NCI-H774 (cell line): ENCODE data around the gene DLGAP1.

ENCODE experiments used
- DNase-seq: peaks from one replicate; lab custom pipeline; 2025; lab: John Stamatoyannopoulos, UW

DLGAP1 gene

DNA sequence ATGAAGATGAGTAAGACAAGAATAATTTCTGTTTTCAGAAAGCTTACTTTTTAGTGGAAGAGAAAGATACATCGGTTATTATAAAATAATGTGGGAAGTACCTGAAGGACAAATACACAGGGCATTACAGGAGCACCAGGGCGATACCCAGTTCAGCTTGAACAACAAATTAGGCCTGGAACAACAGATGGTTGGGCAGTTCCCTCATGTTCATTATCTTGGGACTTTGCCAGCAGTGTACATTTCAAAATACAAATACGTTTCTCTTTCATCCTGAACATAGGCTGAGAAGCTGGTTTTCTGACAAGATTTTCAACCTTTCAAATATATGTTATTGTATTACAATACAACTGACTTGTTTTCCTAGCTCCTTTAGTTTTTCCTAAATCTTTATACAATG is 925.5 kb downstream of the DLGAP1 start:
- DNase-seq: peak; percentile 10

DNA sequence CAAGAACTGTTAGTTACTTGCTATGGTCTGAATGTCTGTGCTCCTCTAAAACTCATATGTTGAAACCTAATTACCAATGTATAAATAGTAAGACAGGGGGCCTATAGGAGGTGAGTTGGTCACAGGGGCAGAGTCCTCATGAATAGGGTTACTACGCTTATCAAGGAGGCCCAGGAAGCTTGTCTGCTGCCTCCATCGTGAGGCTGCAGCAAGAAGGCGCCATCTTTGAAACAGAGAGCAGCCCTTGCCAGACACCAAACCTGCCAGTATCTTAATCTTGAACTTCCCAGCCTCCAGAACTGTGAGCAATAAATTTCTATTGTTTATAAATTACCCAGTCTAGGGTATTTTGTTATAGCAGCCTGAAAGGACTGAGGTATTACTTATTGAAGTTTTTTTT is 926.0 kb downstream of the DLGAP1 start:
- no peak for DNase-seq

- no peak for DNase-seq
Observed at GRCh38 chr18:3528231-3528630, 926.9 kb downstream of the DLGAP1 start.

- DNase-seq: no peak
Observed at GRCh38 chr18:3526421-3527354, 928.4 kb downstream of the DLGAP1 start.

- no peak for DNase-seq
Observed at GRCh38 chr18:3525870-3526420, 929.2 kb downstream of the DLGAP1 start.

DNA sequence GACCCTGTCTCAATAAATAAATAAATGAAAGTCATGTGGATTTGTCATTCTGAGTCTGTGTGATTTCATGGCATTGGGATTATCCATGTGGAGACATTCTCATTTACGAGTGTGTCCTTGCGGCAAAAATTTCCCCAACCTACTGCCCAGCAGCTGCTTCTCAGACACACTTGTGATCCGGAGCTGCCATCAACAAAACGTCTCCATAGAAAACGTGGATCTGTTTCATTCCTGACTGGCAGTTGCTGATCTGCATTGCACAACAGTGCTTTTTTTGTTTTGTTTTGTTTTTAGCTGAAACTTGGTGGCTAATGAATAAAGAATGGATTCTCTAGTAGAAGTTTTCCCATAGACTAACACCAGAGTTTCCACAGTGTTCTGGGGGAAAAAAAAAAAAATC is 930.4 kb downstream of the DLGAP1 start:
- DNase-seq: no peak

GRCh38 chr18:3520230-3521085 is 934.6 kb downstream of the DLGAP1 start:
- DNase-seq: no peak

- DNase-seq: no peak
Observed at GRCh38 chr18:3514312-3515216, 940.5 kb downstream of the DLGAP1 start.

GRCh38 chr18:3513481-3513880 is 941.6 kb downstream of the DLGAP1 start:
- no peak for DNase-seq

- no peak for DNase-seq
Observed at GRCh38 chr18:3511980-3512379, 943.1 kb downstream of the DLGAP1 start.

DNA sequence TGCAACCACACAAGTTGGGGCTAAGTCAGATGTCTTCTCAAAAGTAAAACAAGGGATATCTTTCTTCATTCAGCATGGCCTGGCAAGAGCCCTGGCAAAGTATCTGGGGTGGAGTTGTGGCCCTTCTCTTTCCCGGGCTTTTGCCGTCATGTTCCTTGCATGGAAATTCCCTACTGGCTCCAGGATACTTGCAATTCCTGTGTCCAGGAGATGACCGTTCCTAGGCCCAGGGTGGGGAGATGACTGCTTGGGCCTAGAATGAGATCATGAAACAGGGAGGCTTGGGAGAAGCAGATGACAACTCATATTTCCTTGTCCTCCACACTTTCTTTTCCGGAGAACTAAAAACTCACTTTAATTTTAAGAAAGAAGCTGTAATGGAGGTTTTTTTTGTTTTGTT is 944.2 kb downstream of the DLGAP1 start:
- no peak for DNase-seq

- no peak for DNase-seq
Observed at GRCh38 chr18:3510024-3510423, 945.1 kb downstream of the DLGAP1 start.

GRCh38 chr18:3508576-3509549 is 946.2 kb downstream of the DLGAP1 start:
- DNase-seq: no peak

DNA sequence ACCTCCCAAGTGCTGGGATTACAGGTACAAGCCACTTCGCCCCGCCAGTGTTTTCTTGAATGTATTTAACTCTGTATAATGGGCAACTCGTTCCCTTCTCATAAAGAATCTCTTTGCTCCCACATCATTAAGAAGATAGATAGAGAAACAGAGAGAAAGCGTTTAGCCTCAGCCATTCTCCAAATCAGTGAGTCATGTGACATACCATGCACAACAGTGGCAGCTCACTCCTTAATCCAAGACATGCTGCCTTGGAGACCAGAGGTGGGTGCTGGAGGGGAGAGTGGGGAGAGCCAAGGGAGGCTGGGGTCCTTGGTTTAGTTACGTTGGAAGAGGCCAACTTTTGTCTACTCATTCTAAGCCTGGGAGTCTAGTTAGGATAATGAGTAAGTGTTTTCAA is 950.5 kb downstream of the DLGAP1 start:
- no peak for DNase-seq

DNA sequence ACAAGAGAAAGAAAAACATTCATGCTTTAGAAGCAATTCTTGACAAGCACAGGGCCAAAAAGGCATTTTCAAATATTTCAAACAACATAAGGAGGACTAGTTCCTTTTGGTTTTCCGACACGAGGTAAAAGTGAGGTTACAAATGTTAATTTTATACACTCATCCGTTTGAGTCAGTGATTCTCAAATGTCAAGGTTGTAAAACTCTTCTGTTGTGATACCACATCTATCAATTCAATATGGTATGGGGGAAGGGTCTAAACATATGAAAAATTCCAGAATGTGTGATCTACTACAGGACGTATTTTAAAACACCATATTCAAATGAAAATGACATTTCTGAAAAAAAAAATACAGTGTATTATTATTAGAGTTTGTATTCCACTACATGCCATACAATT is 952.5 kb downstream of the DLGAP1 start:
- DNase-seq: no peak

- no peak for DNase-seq
Observed at GRCh38 chr18:3500016-3500415, 955.1 kb downstream of the DLGAP1 start.

DNA sequence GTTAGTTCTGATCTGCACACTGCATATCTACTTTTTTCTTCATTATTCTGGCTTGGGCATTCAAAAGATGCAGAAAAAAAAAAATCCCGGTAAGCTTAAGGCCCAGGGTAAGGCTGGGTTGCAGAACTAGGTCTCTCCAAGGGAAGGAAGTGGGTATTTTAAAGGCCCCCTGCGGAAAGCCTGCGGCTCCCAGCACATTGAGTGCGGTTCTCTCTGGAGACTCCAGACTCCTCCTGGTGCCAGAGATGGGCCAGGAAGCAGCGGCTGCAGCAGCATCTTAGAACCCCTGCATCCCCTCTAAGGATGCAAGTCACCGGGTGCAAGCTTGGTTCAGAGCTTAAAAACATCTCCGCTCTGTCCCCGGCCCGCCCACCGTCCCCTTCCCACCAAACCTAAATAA is 955.6 kb downstream of the DLGAP1 start:
- no peak for DNase-seq

GRCh38 chr18:3498698-3499471 is 956.2 kb downstream of the DLGAP1 start:
- no peak for DNase-seq

- DNase-seq: no peak
Observed at GRCh38 chr18:3495691-3496430, 959.2 kb downstream of the DLGAP1 start.
